HG02763 (cell line): ENCODE measurements around the gene NCKAP5.
"Not testable (repeated sequence)": the region's sequence is repeated elsewhere in the genome, so short reads cannot be mapped to it uniquely, and the experiment has no call there.

Experiments used
- ATAC-seq: cut with Tn5 transposase; IDR thresholded peaks from one replicate; pipeline ENCODE4 v1.9.1; 2021; ENCODE audit warnings: mild to moderate bottlenecking, moderate library complexity; ENCODE audit not compliant: unreplicated experiment

The NCKAP5 gene

GRCh38 chr2:133240491-133241223, 327.6 kb downstream of the NCKAP5 start:
- ATAC-seq: no peak

- ATAC-seq: no peak
Observed at GRCh38 chr2:133235968-133236367, 332.3 kb downstream of the NCKAP5 start.

GRCh38 chr2:133232556-133232955, 335.7 kb downstream of the NCKAP5 start:
- ATAC-seq: no peak

- no peak for ATAC-seq
Observed at GRCh38 chr2:133231264-133231663, 337.0 kb downstream of the NCKAP5 start.

- no peak for ATAC-seq
Observed at GRCh38 chr2:133229974-133230373, 338.3 kb downstream of the NCKAP5 start.

- no peak for ATAC-seq
Observed at GRCh38 chr2:133223226-133223625, 345.0 kb downstream of the NCKAP5 start.

GRCh38 chr2:133221398-133221797, 346.9 kb downstream of the NCKAP5 start:
- ATAC-seq: no peak

GRCh38 chr2:133218204-133218603, 350.1 kb downstream of the NCKAP5 start:
- no peak for ATAC-seq

- no peak for ATAC-seq
Observed at GRCh38 chr2:133215477-133215876, 352.8 kb downstream of the NCKAP5 start.

GRCh38 chr2:133213651-133214050, 354.6 kb downstream of the NCKAP5 start:
- ATAC-seq: no peak

GRCh38 chr2:133209325-133209724, 358.9 kb downstream of the NCKAP5 start:
- no peak for ATAC-seq

- not testable (repeated sequence) for ATAC-seq
Observed at GRCh38 chr2:133206666-133207065, 361.6 kb downstream of the NCKAP5 start.

GRCh38 chr2:133204421-133204820, 363.8 kb downstream of the NCKAP5 start:
- no peak for ATAC-seq

- no peak for ATAC-seq
Observed at GRCh38 chr2:133200684-133201421, 367.4 kb downstream of the NCKAP5 start.

GRCh38 chr2:133198678-133199077, 369.6 kb downstream of the NCKAP5 start:
- no peak for ATAC-seq

- ATAC-seq: no peak
Observed at GRCh38 chr2:133197156-133197555, 371.1 kb downstream of the NCKAP5 start.

GRCh38 chr2:133194777-133195335, 373.4 kb downstream of the NCKAP5 start:
- ATAC-seq: no peak

- no peak for ATAC-seq
Observed at GRCh38 chr2:133194362-133194655, 374.0 kb downstream of the NCKAP5 start.

GRCh38 chr2:133193544-133194361, 374.5 kb downstream of the NCKAP5 start:
- ATAC-seq: no peak

GRCh38 chr2:133192028-133192427, 376.2 kb downstream of the NCKAP5 start:
- ATAC-seq: no peak

GRCh38 chr2:133177196-133177595, 391.1 kb downstream of the NCKAP5 start:
- no peak for ATAC-seq
